ENCODE measurements around the gene RAF1.

RAF1 gene

DNA sequence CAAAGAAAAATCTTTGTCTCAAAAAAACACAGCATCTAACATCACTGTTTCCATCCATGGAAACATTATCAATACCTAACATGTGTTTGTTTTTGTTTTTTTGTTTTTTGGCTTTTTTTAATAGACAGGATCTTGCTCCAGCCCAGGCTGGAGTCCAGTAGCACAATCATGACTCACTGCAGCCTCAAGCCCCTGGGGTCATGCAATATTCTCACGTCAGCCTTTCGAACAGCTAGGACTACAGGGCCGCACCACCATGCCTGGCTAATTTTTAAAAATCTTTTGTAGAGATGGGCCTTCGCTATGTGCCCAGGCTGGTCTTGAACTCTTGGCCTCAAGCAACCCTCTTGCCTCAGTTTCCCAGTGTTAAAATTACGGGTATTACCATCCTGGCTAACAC is 52.8 kb downstream of the RAF1 start:
- TF ChIP-seq, protein P1, sequence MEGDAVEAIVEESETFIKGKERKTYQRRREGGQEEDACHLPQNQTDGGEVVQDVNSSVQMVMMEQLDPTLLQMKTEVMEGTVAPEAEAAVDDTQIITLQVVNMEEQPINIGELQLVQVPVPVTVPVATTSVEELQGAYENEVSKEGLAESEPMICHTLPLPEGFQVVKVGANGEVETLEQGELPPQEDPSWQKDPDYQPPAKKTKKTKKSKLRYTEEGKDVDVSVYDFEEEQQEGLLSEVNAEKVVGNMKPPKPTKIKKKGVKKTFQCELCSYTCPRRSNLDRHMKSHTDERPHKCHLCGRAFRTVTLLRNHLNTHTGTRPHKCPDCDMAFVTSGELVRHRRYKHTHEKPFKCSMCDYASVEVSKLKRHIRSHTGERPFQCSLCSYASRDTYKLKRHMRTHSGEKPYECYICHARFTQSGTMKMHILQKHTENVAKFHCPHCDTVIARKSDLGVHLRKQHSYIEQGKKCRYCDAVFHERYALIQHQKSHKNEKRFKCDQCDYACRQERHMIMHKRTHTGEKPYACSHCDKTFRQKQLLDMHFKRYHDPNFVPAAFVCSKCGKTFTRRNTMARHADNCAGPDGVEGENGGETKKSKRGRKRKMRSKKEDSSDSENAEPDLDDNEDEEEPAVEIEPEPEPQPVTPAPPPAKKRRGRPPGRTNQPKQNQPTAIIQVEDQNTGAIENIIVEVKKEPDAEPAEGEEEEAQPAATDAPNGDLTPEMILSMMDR (IDR thresholded peaks at IDR 0.05; ENCODE audit: insufficient read depth, low read length, poor library complexity, severe bottlenecking), result no peak
- DNase-seq (ENCODE audit: extremely low read depth, insufficient read length), result no peak
- no peak overlapping the region for H3K4me3 ChIP-seq (replicated peaks; ENCODE audit: low read depth, low read length)
- H3K36me3 ChIP-seq (ENCODE audit: control insufficient read depth, insufficient read depth, low read length), result peaks cover 4% of the 10 kb centered on the region
- H3K27me3 ChIP-seq (replicated peaks; ENCODE audit: control insufficient read depth, insufficient read depth, low read length), result no peaks in the 10 kb centered on the region

DNA sequence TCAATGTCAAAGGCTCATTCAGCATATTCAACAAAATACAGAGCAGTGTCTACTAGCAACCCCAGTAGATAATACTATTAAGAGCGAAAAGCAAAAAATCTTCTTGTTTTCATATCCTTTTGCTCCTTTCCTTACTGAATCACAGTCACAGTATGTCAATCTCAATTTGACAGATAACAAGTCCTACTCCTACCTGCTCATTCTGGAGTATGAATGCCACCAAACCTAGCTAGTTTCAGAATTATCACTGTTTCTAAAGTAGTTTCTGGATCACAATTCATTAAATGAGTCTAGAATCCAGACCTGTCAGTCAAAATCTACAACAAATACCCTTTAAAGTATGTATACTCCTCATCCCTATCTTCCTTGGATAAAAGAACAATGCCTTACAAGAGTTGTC is 55.5 kb downstream of the RAF1 start:
- no peaks in the 10 kb centered on the region for H3K27me3 ChIP-seq (replicated peaks; ENCODE audit: control insufficient read depth, insufficient read depth, low read length)
- H3K4me3 ChIP-seq (replicated peaks; ENCODE audit: low read depth, low read length), result no peak overlapping the region
- TF ChIP-seq, protein P1 (IDR thresholded peaks at IDR 0.05; ENCODE audit: insufficient read depth, low read length, poor library complexity, severe bottlenecking), result no peak
- DNase-seq (ENCODE audit: extremely low read depth, insufficient read length), result no peak
- H3K36me3 ChIP-seq (ENCODE audit: control insufficient read depth, insufficient read depth, low read length), result peaks cover 4% of the 10 kb centered on the region

DNA sequence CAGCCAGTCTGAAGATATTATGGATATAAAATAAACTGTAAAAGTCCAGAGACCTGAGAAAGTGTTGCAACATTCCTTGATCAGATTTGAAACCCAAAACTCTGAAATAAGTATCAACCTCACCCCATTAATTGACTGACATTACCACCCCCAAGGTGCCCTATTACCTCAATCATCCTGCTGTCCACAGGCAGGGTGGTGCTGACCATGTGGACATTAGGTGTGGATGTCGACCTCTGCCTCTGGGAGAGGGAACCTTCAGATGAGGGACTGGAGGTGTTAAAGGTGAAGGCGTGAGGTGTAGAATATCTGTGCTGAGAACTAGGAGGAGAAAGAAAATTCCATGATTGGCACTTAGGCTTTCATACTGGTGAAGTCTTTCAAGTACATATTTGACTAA is 59.9 kb downstream of the RAF1 start:
- Histone ChIP-seq H3K27me3 (replicated peaks; ENCODE audit: control insufficient read depth, insufficient read depth, low read length) (no peaks in the 10 kb centered on the region), H3K36me3 (ENCODE audit: control insufficient read depth, insufficient read depth, low read length) (peaks cover 9% of the 10 kb centered on the region), H3K4me3 (replicated peaks; ENCODE audit: low read depth, low read length) (no peak overlapping the region)
- no peak for DNase-seq (ENCODE audit: extremely low read depth, insufficient read length)
- TF ChIP-seq, protein P1 (IDR thresholded peaks at IDR 0.05; ENCODE audit: insufficient read depth, low read length, poor library complexity, severe bottlenecking), result no peak

DNA sequence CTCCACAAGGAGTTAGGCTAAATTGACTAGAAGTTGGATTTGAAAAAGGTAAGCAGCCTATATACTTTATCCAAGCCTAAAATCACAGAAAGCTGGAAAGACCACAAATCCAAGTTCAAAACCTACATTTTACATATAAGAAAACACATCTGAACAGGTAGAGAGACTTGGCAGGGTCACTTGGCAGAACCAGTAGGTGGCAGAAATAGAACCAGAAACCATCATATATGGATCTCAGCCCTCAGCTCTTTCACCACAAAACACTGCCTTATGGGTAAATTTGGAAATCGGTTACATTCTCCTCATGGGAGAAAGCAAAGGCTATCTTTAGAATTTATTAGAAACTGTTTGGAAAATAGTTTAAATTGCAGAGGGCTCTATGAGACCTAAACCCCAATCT is 62.8 kb downstream of the RAF1 start:
- DNase-seq (ENCODE audit: extremely low read depth, insufficient read length), result no peak
- TF ChIP-seq, protein P1 (IDR thresholded peaks at IDR 0.05; ENCODE audit: insufficient read depth, low read length, poor library complexity, severe bottlenecking), result peak; percentile 23
- Histone ChIP-seq H3K36me3 (ENCODE audit: control insufficient read depth, insufficient read depth, low read length) (peaks cover 9% of the 10 kb centered on the region), H3K4me3 (replicated peaks; ENCODE audit: low read depth, low read length) (no peak overlapping the region), H3K27me3 (replicated peaks; ENCODE audit: control insufficient read depth, insufficient read depth, low read length) (no peaks in the 10 kb centered on the region)

DNA sequence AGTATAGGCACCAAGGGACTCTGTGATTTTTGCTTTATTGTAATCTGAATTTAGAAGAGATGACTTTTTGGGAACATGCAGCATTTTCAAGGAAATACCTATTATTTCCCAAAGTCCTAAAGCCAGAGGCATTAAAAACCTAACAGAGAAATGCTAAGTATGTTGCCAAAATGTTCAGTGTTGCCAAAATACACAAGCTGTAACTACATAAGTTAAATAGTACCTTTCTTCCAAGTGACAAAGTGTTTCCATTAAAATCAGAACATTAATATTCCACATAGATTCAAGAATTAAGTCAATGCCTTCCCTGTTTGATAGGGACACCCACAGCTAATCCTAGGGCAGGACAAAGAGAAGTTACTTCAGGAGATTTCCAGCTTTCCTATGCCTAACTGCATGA is 65.0 kb downstream of the RAF1 start:
- Histone ChIP-seq H3K4me3 (replicated peaks; ENCODE audit: low read depth, low read length) (no peak overlapping the region), H3K36me3 (ENCODE audit: control insufficient read depth, insufficient read depth, low read length) (peaks cover 15% of the 10 kb centered on the region), H3K27me3 (replicated peaks; ENCODE audit: control insufficient read depth, insufficient read depth, low read length) (no peaks in the 10 kb centered on the region)
- TF ChIP-seq, protein P1 (IDR thresholded peaks at IDR 0.05; ENCODE audit: insufficient read depth, low read length, poor library complexity, severe bottlenecking), result no peak
- DNase-seq (ENCODE audit: extremely low read depth, insufficient read length), result no peak

DNA sequence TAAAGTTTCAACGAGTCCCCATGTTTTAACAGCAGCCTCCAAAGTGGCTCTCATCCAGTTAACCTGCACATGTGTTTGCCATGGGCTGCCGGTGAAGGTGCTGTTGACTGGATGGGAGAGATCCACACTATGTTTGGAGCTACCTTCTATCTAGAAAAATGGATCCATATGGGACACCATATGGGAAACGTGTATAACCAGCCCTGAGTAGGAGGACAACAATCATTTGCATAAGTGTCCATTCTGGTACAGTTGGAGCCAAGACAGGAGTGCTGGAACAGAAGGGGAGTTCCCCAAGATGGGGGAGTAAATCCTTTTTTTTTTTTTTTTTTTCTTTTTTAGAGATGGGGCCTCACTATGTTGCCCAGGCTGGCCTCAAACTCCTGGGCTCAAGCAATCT is 70.4 kb downstream of the RAF1 start:
- Histone ChIP-seq H3K27me3 (replicated peaks; ENCODE audit: control insufficient read depth, insufficient read depth, low read length) (no peaks in the 10 kb centered on the region), H3K36me3 (ENCODE audit: control insufficient read depth, insufficient read depth, low read length) (peaks cover 27% of the 10 kb centered on the region), H3K4me3 (replicated peaks; ENCODE audit: low read depth, low read length) (no peak overlapping the region)
- TF ChIP-seq, protein P1 (IDR thresholded peaks at IDR 0.05; ENCODE audit: insufficient read depth, low read length, poor library complexity, severe bottlenecking), result no peak
- no peak for DNase-seq (ENCODE audit: extremely low read depth, insufficient read length)

Data from GM06990 (cell line).